Activated T-cell treated with anti-CD3 and anti-CD28 coated beads, Interleukin-2, amount 50 U/mL, for 72 hours (primary cell): ENCODE results near the gene FAM161A. TPM values are rescaled to one million over a fixed set of nuclear protein-coding genes. Genes with fewer than 3 reads are reported as not detected.
A peak's percentile ranks its signal among the peaks of the same experiment; 100 is the strongest.
"Not testable (repeated sequence)": the region's sequence is repeated elsewhere in the genome, so short reads cannot be mapped to it uniquely, and the experiment has no call there.

ENCODE experiments used
- ATAC-seq, 2 donors: fragments of 150-1000 bp; cut with Tn5 transposase; replicated peaks in 1 of 2; 2 replicates each; pipeline ENCODE4 v1.10.0; 2021; ENCODE audit warnings: moderate library complexity in 2 of 2, mild to moderate bottlenecking in 1 of 2
- DNase-seq, 2 donors: peaks; one replicate each; pipeline ENCODE4 v3.0.0; 2021 to 2022; ENCODE audit warnings: mixed read lengths in 1 of 2
- H3K27ac Mint-ChIP-seq: one replicate; pipeline ENCODE4 v1.8.0; 2022; ENCODE audit warnings: mild to moderate bottlenecking, moderate library complexity, mixed read lengths
- H3K27me3 Mint-ChIP-seq: one replicate; pipeline ENCODE4 v1.8.0; 2022; ENCODE audit warnings: low read depth, mixed read lengths
- H3K36me3 Mint-ChIP-seq, 2 donors: one replicate each; pipeline ENCODE4 v1.8.0; 2022; ENCODE audit warnings: mixed read lengths in 2 of 2, mild to moderate bottlenecking in 1 of 2; ENCODE audit not compliant: insufficient read depth in 2 of 2
- H3K4me1 Mint-ChIP-seq: one replicate; pipeline ENCODE4 v1.8.0; 2022; ENCODE audit warnings: low read depth, mixed read lengths
- H3K4me3 Mint-ChIP-seq, 2 donors: one replicate each; pipeline ENCODE4 v1.8.0; 2022; ENCODE audit warnings: mild to moderate bottlenecking in 2 of 2, mixed read lengths in 2 of 2, moderate library complexity in 2 of 2
- H3K9me3 Mint-ChIP-seq, 2 donors: one replicate each; pipeline ENCODE4 v1.8.0; 2022; ENCODE audit warnings: mixed read lengths in 2 of 2
- total RNA-seq, 2 donors: library from RNA; stranded (reverse); gene quantifications; one replicate each; pipeline ENCODE4 v1.2.3, GENCODE V29; 2022

Gene FAM161A
- total RNA-seq, 2 donors from 2014 or later: 6.9 to 9.1 TPM

DNA sequence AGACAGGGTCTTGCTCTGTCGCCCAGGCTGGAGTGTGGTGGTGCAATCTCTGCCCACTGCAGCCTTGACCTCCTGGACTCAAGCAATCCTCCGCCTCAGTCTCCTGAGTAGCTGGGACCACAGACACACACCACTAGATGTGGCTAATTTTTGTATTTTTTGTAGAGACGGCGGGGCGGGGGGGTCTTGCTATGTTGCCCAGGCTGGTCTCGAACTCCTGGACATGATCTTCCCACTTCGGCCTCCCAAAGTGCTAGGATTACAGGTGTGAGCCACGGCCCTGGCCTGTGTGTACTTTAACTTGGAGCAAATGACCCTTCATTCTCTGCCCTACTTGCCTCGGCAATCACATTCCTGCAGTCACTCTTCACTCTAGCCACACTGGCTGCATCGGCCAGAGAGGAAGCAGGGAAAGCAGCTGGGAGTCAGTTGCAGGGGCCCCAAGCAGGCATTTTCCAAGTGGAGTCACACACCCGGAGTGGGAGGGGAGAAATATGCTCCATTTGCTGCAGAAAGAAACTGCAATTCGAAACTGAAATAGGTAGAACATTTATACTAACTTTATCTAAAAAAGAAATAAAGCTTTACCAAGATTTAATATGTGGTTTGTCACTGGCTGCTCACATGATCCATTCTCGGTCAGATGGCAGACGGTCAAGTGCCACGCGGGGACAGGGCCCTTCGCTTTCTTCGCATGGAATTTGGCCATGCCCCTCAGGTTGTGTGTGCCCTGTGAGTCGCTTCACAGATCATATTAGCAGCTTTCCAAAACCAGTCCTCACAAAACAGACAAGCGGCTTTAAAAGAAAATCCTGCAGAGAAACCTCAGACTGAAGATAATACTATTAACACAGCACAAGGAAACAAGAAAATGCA, 37.1 kb downstream of the FAM161A start:
- Mint-ChIP-seq H3K36me3 (no peaks in the 10 kb centered on the region), H3K9me3 (no peaks in the 10 kb centered on the region), H3K4me1 (no peaks in the 10 kb centered on the region), H3K27me3 (peaks cover 6% of the 10 kb centered on the region), H3K27ac (no peak overlapping the region), H3K4me3 (no peak overlapping the region)
- ATAC-seq: no peak
- DNase-seq: no peak

DNA sequence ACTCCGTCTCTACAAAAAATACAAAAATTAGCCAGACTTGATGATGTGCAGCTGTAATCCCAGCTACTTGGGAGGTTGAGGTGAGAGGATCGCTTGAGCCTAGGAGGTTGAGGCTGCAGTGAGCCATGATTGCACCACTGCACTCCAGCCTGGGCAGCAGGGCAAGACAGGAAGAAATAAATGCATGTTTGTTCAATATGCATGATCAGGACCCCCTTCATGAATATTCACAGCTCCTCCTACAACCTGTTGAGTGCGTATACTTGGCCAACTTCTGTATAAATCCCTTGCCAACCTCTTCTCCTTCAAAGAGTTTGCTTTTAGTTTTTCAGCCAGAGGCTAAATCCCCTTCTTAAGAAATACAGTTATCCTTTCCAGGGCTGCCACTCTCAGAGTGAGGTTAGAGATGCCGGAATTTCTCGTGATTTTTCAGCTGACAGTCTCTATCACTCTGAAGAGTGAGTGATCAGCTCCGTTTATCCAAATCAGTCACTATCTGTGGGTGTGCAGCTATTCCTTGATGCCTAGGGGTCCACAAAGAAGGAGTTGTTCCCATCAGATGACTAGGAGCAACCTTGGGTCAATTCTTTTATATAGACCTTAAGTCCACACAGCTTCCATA, 39.2 kb downstream of the FAM161A start:
- H3K27ac Mint-ChIP-seq: no peak overlapping the region
- no peaks in the 10 kb centered on the region for H3K36me3 Mint-ChIP-seq
- ATAC-seq (no peak), DNase-seq (no peak)
- H3K4me3 Mint-ChIP-seq: no peak overlapping the region
- no peaks in the 10 kb centered on the region for H3K4me1 Mint-ChIP-seq
- peaks cover 6% of the 10 kb centered on the region for H3K27me3 Mint-ChIP-seq
- H3K9me3 Mint-ChIP-seq: no peaks in the 10 kb centered on the region

DNA sequence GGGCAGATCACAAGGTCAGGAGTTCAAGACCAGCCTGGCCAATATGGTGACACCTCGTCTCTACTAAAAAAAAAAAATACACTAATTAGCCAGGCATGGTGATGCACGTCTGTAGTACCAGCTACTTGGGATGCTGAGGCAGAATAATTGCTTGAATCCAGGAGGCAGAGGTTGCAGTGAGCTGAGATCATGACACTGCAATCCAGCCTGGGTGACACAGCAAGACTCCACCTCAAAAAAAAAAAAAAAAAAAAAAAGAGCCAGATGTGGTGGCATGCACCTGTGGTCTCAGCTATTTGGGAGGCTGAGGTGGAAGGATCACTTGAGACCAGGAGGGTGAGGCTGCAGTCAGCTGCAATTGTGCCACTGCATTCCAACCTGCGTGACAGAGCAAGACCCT, 40.5 kb downstream of the FAM161A start:
- H3K9me3 Mint-ChIP-seq, H3K4me3 Mint-ChIP-seq, H3K4me1 Mint-ChIP-seq, DNase-seq, ATAC-seq, H3K27ac Mint-ChIP-seq, H3K36me3 Mint-ChIP-seq: not testable (repeated sequence)
- peaks cover 11% of the 10 kb centered on the region for H3K27me3 Mint-ChIP-seq

DNA sequence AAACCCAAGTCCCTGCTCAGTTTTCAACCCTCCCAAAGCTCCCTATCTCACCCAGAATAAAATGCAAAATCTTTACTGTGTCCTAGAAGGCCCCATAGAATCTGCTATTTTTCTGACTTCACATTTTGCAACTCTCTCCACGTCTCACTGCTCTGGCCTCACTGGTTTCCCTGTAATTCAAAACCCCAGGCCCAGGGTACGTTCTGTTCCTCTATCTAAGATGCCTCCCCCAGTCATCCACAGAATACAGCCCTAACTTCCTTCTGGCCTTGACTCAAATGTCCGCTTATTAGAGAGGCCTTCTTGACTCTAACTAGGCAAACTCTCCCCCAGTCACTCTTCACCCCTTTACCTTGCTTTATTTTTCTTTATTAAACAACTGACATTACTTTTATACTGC, 42.0 kb downstream of the FAM161A start:
- Mint-ChIP-seq H3K27ac (no peak overlapping the region), H3K4me1 (peaks cover 4% of the 10 kb centered on the region), H3K36me3 (no peaks in the 10 kb centered on the region), H3K9me3 (no peaks in the 10 kb centered on the region), H3K4me3 (no peak overlapping the region), H3K27me3 (peaks cover 11% of the 10 kb centered on the region)
- no peak for ATAC-seq
- DNase-seq: no peak

DNA sequence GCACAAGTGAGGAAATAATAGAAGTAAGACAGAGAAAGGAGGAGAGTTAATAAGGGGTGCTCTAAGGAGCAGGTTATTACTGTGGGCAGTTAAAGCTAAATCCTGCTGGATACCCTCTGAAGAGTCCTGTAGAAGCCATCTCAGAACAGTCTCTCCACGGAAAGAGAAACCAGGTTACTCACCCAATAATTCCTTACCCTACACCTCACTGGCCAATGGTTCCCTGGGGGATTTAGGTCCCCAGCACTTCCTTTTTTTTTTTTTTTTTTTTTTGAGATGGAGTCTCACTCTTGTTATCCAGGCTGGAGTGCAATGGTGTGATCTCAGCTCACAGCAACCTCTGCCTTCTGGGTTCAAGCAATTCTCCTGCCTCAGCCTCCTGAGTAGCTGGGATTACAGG, 43.7 kb downstream of the FAM161A start:
- not testable (repeated sequence) for H3K4me1 Mint-ChIP-seq, ATAC-seq, DNase-seq, H3K4me3 Mint-ChIP-seq, H3K27ac Mint-ChIP-seq, H3K36me3 Mint-ChIP-seq, H3K9me3 Mint-ChIP-seq
- peaks cover 17% of the 10 kb centered on the region for H3K27me3 Mint-ChIP-seq

DNA sequence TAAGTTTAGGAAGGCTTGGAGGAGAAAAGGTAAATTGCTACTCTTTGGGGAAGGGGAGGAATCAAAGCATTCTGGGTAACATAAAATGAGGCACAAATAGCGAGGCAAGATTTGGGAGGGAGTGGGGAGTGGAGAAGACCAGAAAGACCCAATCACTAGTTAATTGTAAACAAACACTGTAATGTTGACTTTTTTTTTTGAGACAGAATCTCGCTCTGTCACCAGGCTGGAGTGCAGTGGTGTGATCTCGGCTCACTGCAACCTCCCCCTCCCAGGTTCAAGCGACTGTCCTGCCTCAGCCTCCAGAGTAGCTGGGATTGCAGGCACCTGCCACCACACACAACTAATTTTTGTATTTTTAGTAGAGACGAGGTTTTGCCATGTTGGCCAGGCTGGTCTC, 45.2 kb downstream of the FAM161A start:
- ATAC-seq, H3K4me1 Mint-ChIP-seq, H3K9me3 Mint-ChIP-seq, H3K27ac Mint-ChIP-seq, H3K4me3 Mint-ChIP-seq, H3K36me3 Mint-ChIP-seq, DNase-seq: not testable (repeated sequence)
- H3K27me3 Mint-ChIP-seq: peaks cover 23% of the 10 kb centered on the region

DNA sequence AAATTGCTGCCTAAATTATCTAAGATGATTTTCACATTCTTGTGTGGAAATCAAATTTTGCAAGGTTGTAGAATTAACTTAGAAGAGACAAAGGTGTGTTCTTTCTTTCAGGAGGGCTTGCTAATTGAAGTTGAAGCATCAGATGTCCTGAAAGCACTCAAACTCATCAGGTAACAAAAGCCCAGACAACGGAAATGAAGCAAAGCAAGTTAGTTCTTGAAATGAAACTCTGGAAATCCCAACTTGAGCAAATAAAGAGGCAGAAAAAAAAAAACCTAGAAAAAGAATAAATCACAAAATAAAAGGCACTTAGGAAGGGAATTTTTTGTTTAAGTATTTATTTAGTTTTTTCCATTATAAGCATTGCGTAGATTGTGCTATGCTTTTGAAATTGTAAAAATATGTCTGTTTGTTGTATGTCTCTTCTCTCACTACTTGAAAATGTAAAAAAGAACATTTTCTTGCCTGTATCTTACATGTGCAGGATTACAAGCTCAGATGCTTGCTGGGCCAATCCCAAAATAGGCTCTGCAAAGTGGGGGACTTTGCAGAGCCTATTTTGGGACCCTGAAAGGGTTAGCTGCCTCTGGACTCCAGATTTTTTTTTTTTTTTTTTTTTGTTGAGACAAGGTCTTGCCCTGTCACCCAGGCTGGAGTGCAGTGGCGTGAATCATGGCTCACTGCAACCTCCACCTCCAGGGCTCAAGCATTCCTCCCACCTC, 46.7 kb downstream of the FAM161A start:
- peaks cover 23% of the 10 kb centered on the region for H3K27me3 Mint-ChIP-seq
- no peaks in the 10 kb centered on the region for H3K36me3 Mint-ChIP-seq
- H3K4me1 Mint-ChIP-seq: peaks cover 5% of the 10 kb centered on the region
- ATAC-seq: no peak
- no peak overlapping the region for H3K27ac Mint-ChIP-seq
- no peaks in the 10 kb centered on the region for H3K9me3 Mint-ChIP-seq
- peak overlapping the region in 1 of 2 donors; percentile 50 for H3K4me3 Mint-ChIP-seq
- no peak for DNase-seq

DNA sequence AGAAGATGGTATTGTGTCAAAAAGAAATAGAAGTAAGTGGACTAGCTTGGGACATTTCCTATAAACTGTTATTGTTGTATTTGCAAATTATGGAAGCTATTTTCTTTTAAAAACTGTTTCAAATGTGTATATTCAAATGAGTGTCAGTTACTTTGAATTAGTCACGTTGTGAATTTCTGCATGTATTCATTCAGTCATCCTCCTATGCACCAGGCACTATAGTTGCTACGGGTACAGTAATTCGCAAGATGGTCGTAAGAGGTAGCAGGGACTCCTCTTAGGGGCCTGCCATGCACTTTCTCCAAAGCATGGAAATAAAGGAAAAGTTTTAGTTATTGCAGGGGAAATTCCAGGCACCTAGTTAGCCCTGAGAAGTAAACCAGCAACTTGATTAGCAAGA, 51.3 kb downstream of the FAM161A start:
- no peak for DNase-seq
- no peaks in the 10 kb centered on the region for H3K36me3 Mint-ChIP-seq
- no peak overlapping the region for H3K27ac Mint-ChIP-seq
- peaks cover 5% of the 10 kb centered on the region for H3K4me1 Mint-ChIP-seq
- no peak for ATAC-seq
- no peaks in the 10 kb centered on the region for H3K9me3 Mint-ChIP-seq
- peaks cover 34% of the 10 kb centered on the region for H3K27me3 Mint-ChIP-seq
- H3K4me3 Mint-ChIP-seq: no peak overlapping the region

DNA sequence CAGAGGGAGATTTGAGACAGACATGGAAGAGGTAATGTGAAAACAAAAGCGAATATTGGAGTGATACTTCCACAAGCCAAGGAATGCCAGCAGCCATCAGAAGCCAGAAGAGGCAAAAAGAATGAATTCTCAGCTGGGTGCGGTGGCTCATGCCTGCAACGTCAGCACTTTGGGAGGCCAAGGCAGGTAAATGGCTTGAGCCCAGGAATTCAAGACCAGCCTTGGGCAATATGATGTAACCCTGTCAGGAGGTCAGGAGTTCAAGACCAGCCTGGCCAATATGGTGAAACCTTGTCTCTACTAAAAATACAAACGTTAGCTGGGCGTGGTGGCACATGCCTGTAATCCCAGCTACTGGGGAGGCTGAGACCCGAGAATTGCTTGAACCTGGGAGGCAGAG, 54.8 kb downstream of the FAM161A start:
- H3K27ac Mint-ChIP-seq: no peak overlapping the region
- no peaks in the 10 kb centered on the region for H3K36me3 Mint-ChIP-seq
- H3K4me3 Mint-ChIP-seq: no peak overlapping the region
- H3K4me1 Mint-ChIP-seq: peaks cover 2% of the 10 kb centered on the region
- DNase-seq: no peak
- peaks cover 19% of the 10 kb centered on the region for H3K27me3 Mint-ChIP-seq
- no peak for ATAC-seq
- no peaks in the 10 kb centered on the region for H3K9me3 Mint-ChIP-seq

DNA sequence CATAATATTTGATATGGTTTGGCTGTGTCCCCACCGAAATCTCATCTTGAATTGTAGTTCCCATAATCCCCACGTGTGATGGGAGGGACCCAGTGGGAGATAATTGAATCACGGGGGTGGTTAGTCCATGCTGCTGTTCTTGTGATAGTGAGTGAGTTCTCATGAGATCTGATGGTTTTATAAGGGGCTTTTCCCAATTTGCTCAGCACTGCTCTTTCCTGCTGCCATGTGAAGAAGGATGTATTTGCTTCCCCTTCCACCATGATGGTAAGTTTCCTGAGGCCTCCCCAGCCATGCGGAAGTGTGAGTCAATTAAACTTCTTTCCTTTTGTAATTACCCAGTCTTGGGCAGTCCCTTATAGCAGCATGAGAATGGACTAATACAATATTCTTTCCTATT, 56.4 kb downstream of the FAM161A start:
- not testable (repeated sequence) for H3K27ac Mint-ChIP-seq, H3K4me1 Mint-ChIP-seq, ATAC-seq, DNase-seq, H3K4me3 Mint-ChIP-seq, H3K9me3 Mint-ChIP-seq, H3K36me3 Mint-ChIP-seq
- H3K27me3 Mint-ChIP-seq: peaks cover 20% of the 10 kb centered on the region

DNA sequence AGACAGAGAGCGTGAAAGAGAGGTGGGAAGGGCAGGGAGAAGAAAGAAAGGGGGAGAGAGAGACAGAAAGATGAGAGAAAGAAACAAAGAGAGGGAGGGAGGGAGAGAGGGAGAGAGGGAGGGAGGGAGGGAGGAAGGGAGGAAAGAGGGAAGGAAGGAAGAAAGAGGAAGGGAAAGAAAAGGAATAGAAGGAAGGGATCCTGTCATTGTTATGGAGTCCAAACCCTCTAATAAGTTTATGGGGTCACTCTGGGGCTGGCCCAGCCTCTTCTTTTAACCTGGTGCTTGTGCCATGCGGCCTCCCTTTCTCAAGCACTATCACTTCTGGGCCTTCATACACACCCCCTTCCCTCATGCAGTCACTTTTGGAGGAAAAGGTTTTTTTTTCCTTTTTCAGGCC, 58.5 kb downstream of the FAM161A start:
- DNase-seq (no peak), ATAC-seq (no peak)
- H3K36me3 Mint-ChIP-seq: no peaks in the 10 kb centered on the region
- H3K4me3 Mint-ChIP-seq: no peak overlapping the region
- peaks cover 9% of the 10 kb centered on the region for H3K4me1 Mint-ChIP-seq
- H3K9me3 Mint-ChIP-seq: no peaks in the 10 kb centered on the region
- peaks cover 20% of the 10 kb centered on the region for H3K27me3 Mint-ChIP-seq
- no peak overlapping the region for H3K27ac Mint-ChIP-seq

DNA sequence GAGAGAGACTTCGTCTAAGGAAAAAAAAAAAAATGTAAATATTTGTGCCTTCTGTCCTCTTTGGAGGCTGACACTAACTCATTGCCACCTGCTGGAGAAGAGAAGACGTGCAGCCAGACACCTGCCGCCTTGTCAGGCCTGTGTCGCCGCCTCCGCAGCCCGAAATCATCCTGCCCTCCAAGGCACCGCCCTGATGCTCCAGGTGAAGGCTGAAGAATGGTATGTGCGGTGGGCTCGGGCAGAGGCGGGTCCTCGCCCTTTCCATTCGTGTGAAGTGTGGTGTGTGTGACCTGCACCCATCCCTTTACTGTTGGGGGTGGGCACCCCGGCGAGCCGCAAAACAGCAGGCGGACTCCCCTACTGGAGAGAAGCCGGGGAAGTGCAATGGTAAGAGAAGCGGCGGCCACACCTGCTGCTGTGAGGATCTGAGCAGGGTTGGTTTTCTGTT, 60.4 kb downstream of the FAM161A start:
- Mint-ChIP-seq H3K4me3 (peak overlapping the region; percentile 80 to 84), H3K27me3 (peaks cover 6% of the 10 kb centered on the region), H3K4me1 (peaks cover 9% of the 10 kb centered on the region), H3K36me3 (no peaks in the 10 kb centered on the region), H3K9me3 (no peaks in the 10 kb centered on the region), H3K27ac (no peak overlapping the region)
- peak; percentile 99 for ATAC-seq
- DNase-seq: peak; percentile 76 to 80

DNA sequence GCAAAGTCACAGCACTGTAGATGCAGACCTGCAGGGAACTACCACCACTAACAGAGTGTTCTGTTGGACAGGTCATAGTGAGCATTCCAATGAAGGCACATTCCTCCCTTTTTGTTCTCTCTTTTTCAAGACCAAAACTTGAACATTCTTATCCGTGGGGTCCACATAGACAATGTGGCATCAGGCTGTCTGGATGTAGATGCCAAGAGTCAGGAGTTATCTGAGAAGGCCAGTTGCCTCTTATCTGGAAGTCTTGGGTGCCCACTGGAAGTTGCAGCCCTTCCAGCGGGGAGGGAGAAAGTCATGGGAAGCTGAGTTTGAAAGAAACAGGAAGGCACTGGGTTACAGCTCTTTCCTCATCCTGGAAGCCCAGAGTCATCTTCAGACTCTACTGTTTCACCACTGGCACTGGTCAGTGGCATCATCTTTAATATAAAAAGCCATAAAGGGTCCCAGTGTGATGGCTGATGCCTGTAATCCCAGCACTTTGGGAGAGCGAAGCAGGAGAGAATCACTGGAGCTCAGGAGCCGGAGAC, 61.4 kb downstream of the FAM161A start:
- no peak overlapping the region for H3K4me3 Mint-ChIP-seq
- ATAC-seq (no peak), DNase-seq (no peak)
- H3K27ac Mint-ChIP-seq: no peak overlapping the region
- H3K36me3 Mint-ChIP-seq: no peaks in the 10 kb centered on the region
- H3K27me3 Mint-ChIP-seq: peaks cover 5% of the 10 kb centered on the region
- H3K4me1 Mint-ChIP-seq: peaks cover 9% of the 10 kb centered on the region
- no peaks in the 10 kb centered on the region for H3K9me3 Mint-ChIP-seq
